HG03108 (cell line): ENCODE data around the gene RNF11.
A peak's percentile ranks its signal among the peaks of the same experiment; 100 is the strongest.
"Not testable (repeated sequence)": the region's sequence is repeated elsewhere in the genome, so short reads cannot be mapped to it uniquely, and the experiment has no call there.

Source experiments
- ATAC-seq: cut with Tn5 transposase; IDR thresholded peaks from one replicate; pipeline ENCODE4 v1.9.1; 2021; ENCODE audit warnings: moderate library complexity; ENCODE audit not compliant: unreplicated experiment

RNF11 gene

DNA sequence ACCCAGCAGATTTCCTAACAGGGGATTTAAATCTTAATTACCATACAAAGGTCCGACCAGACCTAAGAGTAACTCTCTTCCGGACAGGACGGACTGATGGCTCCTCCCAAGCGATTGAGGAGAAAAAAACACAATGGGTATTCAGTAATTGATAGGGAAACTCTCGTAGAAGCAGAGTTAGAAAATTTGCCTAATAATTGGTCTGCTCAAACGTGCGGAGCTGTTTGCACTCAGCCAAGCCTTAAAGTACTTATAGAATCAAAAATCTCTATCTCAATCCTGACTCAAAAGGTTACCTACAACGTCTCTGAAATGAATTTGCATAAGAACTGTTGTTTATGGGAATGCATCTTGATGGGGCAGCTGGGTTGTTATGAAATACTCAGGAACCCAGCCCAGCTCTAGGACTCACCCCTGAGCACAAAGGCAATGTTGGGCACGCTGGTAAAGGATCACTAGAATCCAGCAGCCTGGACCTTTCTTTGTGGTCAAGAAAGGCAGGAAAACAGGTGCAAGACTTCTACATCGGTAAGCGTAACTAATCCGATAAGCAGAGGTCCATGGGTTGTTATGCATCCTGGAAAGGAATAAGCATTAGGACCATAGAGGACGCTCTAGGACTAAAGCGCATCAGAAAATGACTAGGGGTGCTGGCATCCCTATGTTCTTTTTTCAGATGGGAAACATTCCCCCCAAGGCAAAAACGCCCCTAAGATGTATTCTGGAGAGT lies 8.7 kb upstream of the RNF11 start:
- not testable (repeated sequence) for ATAC-seq

DNA sequence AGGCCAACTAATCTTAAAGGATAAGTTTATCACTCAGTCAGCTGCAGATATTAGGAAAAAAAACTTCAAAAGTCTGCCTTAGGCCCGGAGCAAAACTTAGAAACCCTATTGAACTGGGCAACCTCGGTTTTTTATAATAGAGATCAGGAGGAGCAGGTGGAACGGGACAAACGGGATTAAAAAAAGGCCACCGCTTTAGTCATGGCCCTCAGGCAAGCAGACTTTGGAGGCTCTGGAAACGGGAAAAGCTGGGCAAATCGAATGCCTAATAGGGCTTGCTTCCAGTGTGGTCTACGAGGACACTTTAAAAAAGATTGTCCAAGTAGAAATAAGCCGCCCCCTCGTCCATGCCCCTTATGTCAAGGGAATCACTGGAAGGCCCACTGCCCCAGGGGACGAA lies 7.6 kb upstream of the RNF11 start:
- not testable (repeated sequence) for ATAC-seq

DNA sequence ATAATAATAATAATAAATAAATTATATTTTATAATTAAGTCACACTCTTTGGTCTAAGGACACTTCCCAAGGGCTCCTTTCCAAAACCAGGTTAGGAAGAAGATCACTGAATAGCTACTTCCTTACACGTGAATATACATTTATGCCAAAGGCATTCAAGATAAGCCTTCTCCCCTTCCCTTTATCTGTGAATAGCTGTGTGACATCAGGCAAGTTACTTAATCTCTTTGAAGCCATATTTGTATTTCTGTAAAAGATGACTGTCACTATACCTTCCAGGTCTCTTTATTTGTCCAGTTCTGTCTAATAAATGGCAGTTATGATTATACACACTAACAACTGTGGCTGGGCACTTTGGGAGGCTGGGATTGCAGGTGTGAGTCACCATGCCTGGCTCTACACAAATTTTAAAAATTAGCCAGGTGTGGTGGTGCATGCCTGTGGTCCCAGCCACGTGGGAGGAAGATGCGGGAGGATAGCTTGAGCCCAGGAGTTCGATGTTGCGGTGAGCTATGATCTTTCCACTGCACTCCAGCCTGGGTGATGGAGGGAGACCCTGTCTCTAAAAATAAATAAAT lies 5.5 kb upstream of the RNF11 start:
- ATAC-seq: no peak

DNA sequence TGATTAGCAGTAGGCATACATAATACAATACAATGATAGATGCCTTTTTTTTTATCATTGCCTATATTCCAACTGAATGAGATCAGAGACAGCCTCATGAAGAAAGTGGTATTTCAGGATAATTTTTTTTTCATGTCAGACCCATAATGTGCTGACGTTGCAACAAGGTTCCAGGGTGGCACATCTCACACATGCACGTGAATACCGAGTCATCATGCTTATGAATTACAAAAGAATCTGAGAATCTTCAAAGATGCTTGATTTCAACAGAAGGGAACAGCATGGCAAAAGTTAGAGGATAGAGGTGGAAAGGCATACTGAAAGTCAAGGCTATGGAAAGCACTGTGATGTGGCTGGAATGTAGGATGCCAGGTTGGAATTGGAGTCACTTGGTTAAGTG lies 5.0 kb upstream of the RNF11 start:
- no peak for ATAC-seq

DNA sequence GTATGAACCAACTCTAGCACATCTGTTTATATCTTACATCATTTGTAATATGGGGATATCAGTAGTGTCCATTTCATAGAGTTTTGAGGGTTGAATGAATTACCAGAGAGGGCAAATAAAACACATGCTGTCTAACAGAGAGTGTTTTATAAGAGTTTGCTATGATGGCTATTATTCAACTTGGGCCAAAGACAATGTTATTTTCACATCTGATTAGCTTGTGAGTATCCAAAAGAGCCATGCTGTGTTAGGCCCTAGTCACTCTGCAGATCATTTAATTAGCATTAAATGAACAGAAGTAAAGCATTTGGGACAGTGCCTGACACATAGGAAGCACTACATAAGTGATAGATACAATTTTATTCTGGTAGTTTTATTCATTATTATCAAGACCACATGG lies 4.2 kb upstream of the RNF11 start:
- ATAC-seq: no peak

DNA sequence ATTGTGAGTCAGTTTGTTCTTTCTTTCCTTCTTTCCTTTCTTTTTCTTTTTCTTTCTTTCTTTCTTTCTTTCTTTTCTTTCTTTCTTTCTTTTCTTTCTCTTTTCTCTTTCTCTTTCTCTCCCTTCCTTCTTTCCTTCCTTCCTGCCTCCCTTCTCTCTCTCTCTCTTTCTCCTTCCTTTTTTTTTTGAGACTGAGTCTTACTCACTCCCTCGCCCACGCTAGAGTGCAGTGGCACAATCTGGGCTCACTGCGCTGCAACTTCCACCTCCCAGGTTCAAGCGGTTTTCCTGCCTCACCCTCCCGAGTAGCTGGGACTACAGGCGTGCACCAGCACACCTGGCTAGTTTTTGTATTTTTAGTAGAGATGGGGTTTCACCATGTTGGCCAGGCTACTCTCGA lies 1.8 kb upstream of the RNF11 start:
- ATAC-seq: not testable (repeated sequence)

DNA sequence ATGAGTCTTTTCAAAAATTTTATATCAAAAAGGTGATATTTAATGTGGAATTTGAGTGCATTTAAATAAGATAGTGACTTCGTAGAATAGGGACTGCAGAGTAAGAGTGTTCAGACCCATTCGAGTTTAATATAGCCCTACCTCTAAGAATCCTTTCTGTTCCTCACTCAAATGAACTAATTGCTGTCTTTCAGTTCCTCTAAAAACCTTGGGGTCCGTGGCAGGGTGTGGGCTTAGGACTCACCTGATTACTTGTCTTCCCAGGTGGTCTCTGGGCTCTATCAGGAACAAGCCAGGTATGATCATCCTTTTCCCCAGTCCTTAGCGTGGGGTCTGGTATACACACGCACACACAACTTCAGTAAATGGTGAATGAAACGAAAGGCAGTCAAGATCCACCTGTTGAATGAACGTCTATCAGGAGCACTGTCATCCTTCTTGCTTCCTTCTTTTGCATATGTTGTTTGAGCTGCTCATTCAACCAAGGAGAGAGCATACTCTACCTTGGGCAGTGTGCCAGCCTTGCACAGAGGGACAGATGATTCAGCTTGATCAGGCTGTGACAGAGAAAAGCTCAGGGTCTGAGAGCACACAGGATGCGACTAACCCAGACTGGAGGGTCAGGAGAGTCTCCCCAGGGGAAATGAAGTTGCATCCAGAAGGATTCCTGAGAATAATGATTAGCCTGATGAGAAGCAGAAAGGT lies 1.2 kb upstream of the RNF11 start:
- peak; percentile 60 for ATAC-seq

DNA sequence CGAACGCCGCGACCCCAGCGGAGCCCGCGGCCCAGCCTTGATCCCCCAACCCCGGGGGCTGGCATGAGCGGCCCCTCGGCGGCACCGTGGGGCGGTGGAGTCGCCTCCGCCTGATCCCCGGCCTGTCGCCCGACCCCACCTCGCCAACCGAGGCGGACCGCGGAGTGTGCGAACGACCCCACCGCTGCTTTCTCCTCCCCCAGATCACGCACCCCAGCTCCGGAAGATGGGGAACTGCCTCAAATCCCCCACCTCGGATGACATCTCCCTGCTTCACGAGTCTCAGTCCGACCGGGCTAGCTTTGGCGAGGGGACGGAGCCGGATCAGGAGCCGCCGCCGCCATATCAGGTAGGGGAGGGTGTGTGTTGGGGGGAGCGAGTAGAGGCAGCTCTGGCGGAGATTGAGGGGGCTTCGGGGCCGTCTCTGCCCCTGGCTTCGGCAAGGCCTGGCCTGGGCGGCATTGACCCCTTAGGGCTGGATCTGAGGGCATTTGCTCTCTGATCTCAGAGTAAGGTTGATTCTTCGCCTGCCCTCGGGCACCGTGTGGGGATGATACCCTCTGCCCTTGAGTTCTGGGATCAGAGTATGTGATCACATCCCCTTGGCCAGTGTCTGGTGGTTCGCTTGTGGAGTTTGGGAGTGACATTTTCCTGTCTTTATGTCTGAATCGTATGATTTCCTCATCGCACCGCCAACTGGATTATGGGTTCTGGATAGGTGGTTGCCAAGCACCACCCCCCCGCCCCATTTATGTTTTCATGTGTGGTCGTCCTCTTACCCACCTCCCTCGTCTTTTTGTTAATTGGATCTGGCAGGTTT lies 668 bp downstream of the RNF11 start:
- peak; percentile 6 for ATAC-seq

DNA sequence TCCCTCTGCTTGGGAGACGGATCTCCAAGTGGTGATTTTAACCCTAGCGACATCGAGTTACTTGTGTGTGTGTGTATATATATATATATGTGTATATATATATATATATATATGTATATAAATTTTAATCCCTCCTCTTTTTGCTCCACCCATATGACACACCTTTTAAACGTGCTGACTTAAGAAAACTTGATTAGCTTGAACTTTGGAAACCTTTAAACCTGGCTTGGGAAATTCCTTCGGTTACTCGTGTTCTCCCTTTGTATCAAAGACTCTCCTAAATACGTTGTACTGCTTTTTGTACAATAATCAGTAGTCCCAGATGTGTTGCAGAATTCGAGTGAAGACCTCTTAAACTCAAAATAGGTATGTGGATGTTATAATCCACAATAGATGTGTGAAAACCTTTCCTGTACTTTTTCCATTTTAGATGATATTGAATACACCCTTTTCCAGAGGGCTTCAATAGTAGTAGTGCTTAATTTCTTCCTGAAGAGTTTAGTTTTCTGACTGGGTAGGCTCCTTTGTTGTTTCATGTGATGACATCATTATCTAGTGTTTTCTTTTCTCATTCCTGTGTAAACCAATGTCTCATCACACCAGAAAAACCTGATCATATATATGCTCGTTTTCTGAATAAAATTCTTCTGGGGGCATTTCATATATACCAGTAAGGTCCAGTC lies 1.4 kb downstream of the RNF11 start:
- no peak for ATAC-seq

DNA sequence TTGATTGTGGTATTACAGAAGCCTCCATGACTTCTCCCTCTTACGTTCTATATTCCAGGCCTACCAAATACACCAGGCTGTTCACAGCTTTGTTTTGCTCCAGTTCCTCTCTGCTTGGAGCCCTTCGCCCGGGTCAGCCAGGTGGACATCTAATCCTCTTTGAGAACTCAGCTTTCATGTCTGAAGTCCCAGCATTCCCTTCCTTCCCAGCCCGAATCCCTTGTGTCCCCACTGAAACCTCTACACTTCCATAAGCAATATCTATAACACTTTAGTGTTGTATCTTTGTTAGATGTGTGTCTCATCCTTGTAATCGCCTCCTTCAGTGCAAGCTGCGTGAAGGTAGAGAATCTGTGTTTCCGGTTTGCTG lies 1.9 kb downstream of the RNF11 start:
- no peak for ATAC-seq

DNA sequence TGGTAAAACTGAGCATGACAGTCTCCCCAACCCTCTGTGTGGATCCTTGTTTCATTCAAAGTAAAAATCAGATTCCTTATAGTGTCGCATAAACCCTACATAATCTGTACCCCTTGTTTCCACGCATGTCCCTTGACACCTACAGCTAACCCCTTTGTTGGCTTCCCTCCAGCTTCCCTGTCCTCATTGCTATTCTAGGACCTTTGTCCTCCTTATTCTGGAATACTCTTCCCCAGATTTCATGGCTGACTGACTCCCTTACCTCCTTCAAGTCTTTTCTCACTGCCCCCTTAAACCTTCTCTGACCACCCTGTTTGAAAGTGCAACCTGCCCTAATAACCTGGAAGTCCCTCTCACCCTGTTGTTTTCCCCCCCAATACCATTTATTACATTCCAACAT lies 4.0 kb downstream of the RNF11 start:
- ATAC-seq: no peak

DNA sequence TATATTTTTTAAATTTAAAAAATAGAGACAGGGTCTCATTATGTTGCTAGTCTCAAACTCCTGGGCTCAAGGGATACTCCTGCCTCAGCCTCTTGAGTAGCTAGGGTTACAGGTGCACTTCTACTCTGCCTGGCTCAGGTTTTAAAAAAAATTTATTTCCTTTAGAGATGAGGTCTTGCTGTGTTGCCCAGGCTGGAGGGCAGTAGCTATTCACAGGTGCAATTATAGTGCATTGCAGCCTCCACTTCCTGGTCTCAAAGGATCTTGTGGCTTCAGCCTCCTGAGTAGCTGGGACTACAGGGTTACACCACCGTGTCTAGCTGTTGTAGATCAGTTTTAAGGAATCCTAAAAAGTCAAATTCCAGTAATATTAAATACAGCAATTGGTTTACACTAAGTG lies 5.0 kb downstream of the RNF11 start:
- ATAC-seq: no peak

DNA sequence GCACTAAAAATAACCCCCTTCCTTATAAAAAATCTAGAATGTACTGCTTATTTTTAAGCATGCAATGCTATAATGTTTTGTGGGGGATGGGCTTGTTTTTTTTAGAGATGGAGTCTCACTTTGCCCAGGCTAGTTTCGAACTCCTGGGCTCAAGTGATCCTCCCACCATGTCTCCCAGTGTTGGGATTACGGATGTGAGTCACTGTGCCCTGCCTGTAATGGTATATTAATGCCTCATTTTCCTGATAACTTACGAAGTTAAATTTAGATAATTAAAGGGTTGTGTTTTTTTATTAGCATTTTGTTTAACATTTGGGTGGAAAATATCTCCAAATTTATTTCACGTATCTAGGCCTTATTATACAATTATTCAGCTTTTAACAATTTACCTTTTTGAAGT lies 6.5 kb downstream of the RNF11 start:
- no peak for ATAC-seq

DNA sequence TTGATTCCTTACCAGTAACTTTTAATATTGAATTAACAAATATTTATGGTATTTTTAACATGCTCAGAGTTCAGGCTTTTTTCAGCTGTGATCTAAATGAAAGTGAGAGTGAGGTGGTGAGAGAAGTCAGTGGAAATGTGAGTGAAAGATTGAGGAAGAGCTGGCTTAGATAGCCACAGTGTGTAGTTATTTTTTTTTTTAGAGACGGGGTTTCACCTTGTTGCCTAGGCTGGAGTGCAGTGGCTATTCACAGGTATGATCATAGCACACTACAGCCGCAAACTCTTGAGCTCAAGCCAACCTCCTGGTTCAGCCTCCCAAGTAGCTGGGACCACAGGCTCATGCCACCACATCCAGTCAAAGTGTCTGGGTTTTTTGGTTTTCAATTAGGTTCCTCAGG lies 10.9 kb downstream of the RNF11 start:
- ATAC-seq: peak; percentile 84

DNA sequence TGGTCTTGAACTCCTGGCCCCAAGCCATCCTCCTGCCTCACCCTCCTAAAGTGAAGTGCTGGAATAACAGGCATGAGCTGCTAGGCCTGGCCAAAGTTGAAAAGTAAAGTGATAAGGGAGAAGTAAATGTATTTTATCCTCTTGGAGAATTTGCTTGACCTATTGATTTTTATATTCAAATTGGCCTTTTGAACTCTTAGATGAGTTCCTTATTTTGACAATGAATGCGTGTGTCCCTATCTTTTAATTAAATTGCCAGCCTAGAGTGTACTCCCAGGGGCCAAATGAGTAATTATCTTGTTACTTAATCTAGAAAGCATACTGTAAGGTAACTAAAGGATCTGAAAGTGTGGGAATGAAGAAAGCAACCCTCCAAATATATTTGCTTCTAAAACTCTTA lies 11.4 kb downstream of the RNF11 start:
- no peak for ATAC-seq

DNA sequence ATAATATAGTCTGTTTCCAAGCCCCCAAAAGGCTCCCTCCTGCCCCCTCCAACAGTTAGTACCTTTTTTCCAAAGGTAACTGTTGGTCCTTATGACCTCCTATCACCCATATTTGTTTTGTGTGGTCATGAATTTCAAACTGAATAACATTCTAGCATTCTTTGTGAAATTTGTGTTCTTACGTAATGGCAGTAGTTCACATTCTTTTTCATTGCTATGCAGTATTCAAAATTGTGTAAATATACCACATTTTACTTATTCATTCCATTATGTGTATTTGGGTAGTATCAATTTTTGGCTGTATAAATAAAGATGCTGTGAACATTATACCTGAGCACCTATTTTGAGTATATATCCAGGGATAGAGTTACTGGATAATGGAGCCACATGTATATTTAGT lies 13.4 kb downstream of the RNF11 start:
- no peak for ATAC-seq

DNA sequence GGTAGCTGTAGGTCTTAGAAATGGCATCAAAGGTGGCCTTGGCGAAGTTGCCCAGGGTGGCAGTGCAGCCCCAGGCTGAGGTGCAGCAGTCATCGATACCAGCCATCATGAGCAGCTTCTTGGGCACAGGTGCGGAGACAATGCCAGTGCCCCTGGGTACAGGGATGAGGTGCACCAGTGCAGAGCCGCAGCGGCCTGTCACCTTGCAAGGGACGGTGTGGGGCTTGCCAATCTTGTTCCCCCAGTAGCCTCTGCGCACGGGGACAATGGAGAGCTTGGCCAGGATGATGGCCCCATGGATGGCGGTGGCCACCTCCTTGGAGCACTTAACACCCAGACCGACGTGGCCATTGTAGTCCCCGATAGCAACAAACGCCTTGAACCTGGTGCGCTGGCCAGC lies 14.7 kb downstream of the RNF11 start:
- ATAC-seq: not testable (repeated sequence)

DNA sequence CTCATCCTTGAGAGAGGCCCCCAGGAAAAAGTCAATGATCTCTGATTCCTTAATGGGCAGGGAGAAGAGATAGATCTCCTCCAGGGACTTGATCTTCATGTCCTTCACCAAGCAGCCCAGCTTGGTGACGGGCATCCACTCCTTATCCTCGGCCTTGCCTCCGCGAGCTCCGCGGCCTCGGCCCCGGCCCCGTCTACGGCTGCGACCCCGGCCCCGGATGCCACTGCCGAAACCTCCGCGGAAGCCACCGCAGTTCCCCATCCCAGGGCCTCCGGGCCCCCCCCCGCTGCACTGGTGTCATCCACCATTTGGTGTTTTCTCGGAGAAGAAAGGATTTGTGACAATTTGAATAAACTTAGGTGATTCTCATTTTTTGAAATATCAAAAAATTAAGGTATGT lies 15.1 kb downstream of the RNF11 start:
- ATAC-seq: not testable (repeated sequence)

DNA sequence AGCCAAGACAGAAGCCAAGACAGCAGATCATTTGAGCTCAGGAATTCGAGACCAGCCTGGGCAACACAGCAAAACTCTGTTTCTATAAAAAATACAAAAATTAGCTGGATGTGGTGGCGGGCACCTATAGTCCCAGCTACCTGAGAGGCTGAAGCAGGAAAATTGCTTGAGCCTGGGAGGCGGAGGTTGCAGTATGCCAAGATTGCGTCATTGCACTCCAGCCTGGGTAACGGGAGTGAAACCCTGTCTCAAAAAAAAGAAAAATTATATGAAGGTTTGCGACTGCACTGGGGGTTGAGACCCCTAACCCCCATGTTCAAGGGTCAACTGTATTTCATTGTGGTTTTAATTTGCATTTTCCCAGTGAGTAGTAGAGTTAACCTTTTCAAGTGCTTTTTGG lies 16.3 kb downstream of the RNF11 start:
- ATAC-seq: no peak

DNA sequence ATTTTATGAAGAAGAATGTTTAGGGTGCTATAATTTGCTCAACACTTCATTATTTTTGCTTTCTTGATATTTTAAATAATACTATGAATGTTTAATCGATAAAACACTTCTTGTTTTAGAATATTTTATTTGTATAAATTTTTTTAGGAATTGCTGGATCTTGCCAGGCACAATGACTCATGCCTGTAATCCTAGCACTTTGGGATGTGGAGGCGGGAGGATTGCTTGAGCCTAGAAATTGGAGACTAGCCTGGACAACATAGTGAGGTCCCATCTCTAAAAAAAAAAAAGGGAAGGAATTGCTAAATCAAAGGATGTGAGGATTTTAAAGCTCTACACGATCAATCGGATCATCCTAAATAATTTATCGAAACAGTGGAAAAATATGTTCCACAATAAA lies 17.6 kb downstream of the RNF11 start:
- ATAC-seq: no peak

DNA sequence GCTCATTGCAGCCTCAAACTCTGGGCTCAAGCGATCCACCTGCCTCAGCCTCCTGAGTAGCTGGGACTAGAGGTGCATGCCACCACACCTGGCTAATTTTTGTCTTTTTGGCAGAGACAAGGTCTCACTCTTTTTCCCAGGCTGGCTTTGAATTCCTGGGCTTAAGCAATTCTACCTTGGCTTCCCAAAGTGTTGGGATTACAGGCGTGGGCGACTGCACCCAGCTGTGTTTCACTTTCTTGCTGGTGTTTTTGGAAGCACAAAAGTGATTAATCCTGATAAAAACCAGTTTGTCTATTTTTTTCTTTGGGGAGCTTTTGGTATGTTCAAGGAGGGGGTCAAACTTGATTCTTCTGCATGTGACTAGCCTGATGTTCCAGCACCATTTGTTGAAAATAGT lies 19.3 kb downstream of the RNF11 start:
- no peak for ATAC-seq
